Neural progenitor cell (in vitro differentiated cells): ENCODE results near the gene SEL1L2.

Source experiments
- CTCF ChIP-seq: fragments of 200-600 bp; sonication (generic); IDR thresholded peaks from 2 replicates; pipeline ENCODE4 v1.5.1; 2017; ENCODE audit warnings: antibody characterized with exemption, mild to moderate bottlenecking
- EZH2 ChIP-seq: fragments of 200-600 bp; sonication (generic); IDR thresholded peaks from 2 replicates; pipeline ENCODE4 v1.6.1; 2017; ENCODE audit warnings: antibody characterized with exemption, mild to moderate bottlenecking, moderate library complexity
- EZH2phosphoT487 ChIP-seq: fragments of 200-600 bp; sonication (generic); IDR thresholded peaks from 2 replicates; pipeline ENCODE4 v1.6.1; 2017; ENCODE audit warnings: antibody characterized with exemption

GRCh38 chr20:13839421-13840092 is 150.9 kb downstream of the SEL1L2 start:
- no peak for TF ChIP-seq CTCF
- no peak for TF ChIP-seq EZH2
- TF ChIP-seq EZH2phosphoT487: peak; percentile 84
